Breast epithelium (tissue), 4 donors: Measurements from ENCODE around the gene PRKAA2. TPM values are rescaled to one million over a fixed set of nuclear protein-coding genes. Genes with fewer than 3 reads are reported as not detected.

Experiments used
- DNase-seq, 2 donors: peaks; one replicate each; pipeline ENCODE4 v3.0.0-alpha.2; 2019; ENCODE audit warnings: low spot score in 2 of 2
- H3K27ac ChIP-seq, 2 donors: fragments of 200-600 bp; sonication (generic) in 1 of 2; one replicate each; pipeline ENCODE4 v1.5.1; 2016 to 2019; ENCODE audit warnings: mild to moderate bottlenecking in 1 of 2
- H3K27me3 ChIP-seq, 2 donors: fragments of 200-600 bp; sonication (generic) in 1 of 2; one replicate each; pipeline versions ENCODE4 v1.5.1 to v1.6.0; 2017 to 2019; ENCODE audit warnings: control low read depth in 1 of 2, mild to moderate bottlenecking in 1 of 2
- H3K36me3 ChIP-seq: fragments of 200-600 bp; one replicate; pipeline ENCODE4 v1.5.1; 2019
- H3K4me1 ChIP-seq, 2 donors: fragments of 200-600 bp; sonication (generic); one replicate each; pipeline ENCODE4 v1.5.1; 2016 to 2019; ENCODE audit warnings: control low read depth in 1 of 2
- H3K4me3 ChIP-seq, 3 donors: fragments of 200-600 bp; sonication (generic); 1 replicate in 2 of 3; 2 replicates in 1 of 3; pipeline ENCODE4 v1.5.1; 2016 to 2019; ENCODE audit warnings: mild to moderate bottlenecking in 3 of 3, moderate library complexity in 2 of 3
- H3K9me3 ChIP-seq, 2 donors: fragments of 200-600 bp; sonication (generic) in 1 of 2; one replicate each; pipeline ENCODE4 v1.5.1; 2016 to 2019; ENCODE audit warnings: control low read depth in 1 of 2
- CTCF ChIP-seq, 3 donors: fragments of 450-650 bp; IDR thresholded peaks; one replicate each; pipeline ENCODE4 v1.5.1; 2016 to 2017; ENCODE audit warnings: antibody characterized with exemption in 3 of 3, mild to moderate bottlenecking in 3 of 3, moderate library complexity in 3 of 3
- POLR2A ChIP-seq: fragments of 450-650 bp; IDR thresholded peaks from one replicate; pipeline ENCODE4 v1.6.1; 2016; ENCODE audit warnings: antibody characterized with exemption, mild to moderate bottlenecking, moderate library complexity
- POLR2AphosphoS5 ChIP-seq, 3 donors: sonication (generic); formaldehyde crosslinking; IDR thresholded peaks; one replicate each; pipeline ENCODE4 v1.6.1; 2017; ENCODE audit warnings: antibody characterized with exemption in 3 of 3
- intact Hi-C: fragments of 100-400 bp; cut with DNase I; formaldehyde crosslinking; loops from one replicate; pipeline ENCODE4 v1.15.1; 2023; ENCODE audit warnings: low total_unique reads
- total RNA-seq, 3 donors: library from RNA; depleted of rRNA; stranded (reverse); fragments of >200 nt; gene quantifications; one replicate each; pipeline ENCODE4 v1.1.0, GENCODE V29; 2016

The PRKAA2 gene
- total RNA-seq, 3 donors from 2014 or later: 2.4 to 11.8 (median 6.6) TPM

- no peak for DNase-seq
- no peak overlapping the region for H3K27ac ChIP-seq
- intact Hi-C loops: no loop called here
- no peaks in the 10 kb centered on the region for H3K27me3 ChIP-seq
- H3K36me3 ChIP-seq: no peaks in the 10 kb centered on the region
- TF ChIP-seq CTCF (IDR thresholded peaks at IDR 0.05) (no peak), POLR2A (no peak), POLR2AphosphoS5 (IDR thresholded peaks at IDR 0.05) (no peak)
- no peaks in the 10 kb centered on the region for H3K4me1 ChIP-seq
- H3K4me3 ChIP-seq: no peak overlapping the region
- no peaks in the 10 kb centered on the region for H3K9me3 ChIP-seq
Measured at GRCh38 chr1:56626546-56626945, 18.6 kb upstream of the PRKAA2 start.

- intact Hi-C loops: no loop called here
- H3K4me1 ChIP-seq: no peaks in the 10 kb centered on the region
- H3K4me3 ChIP-seq: no peak overlapping the region
- H3K27me3 ChIP-seq: no peaks in the 10 kb centered on the region
- H3K36me3 ChIP-seq: no peaks in the 10 kb centered on the region
- no peak for DNase-seq
- H3K27ac ChIP-seq: no peak overlapping the region
- no peaks in the 10 kb centered on the region for H3K9me3 ChIP-seq
- TF ChIP-seq POLR2A: no peak
Measured at GRCh38 chr1:56627019-56627635, 18.0 kb upstream of the PRKAA2 start.

GRCh38 chr1:56627636-56628039 is 17.5 kb upstream of the PRKAA2 start:
- intact Hi-C loops: no loop called here

GRCh38 chr1:56630786-56631185 is 14.3 kb upstream of the PRKAA2 start:
- Histone ChIP-seq H3K4me3 (no peak overlapping the region), H3K9me3 (no peaks in the 10 kb centered on the region), H3K36me3 (no peaks in the 10 kb centered on the region), H3K4me1 (no peaks in the 10 kb centered on the region), H3K27ac (no peak overlapping the region), H3K27me3 (no peaks in the 10 kb centered on the region)
- TF ChIP-seq POLR2AphosphoS5 (IDR thresholded peaks at IDR 0.05): no peak
- no peak for TF ChIP-seq CTCF (IDR thresholded peaks at IDR 0.05)
- TF ChIP-seq POLR2A: no peak
- intact Hi-C loops: no loop called here
- no peak for DNase-seq

More at GRCh38 chr1:56627636-56628039, 17.5 kb upstream of the PRKAA2 start:
- Histone ChIP-seq H3K27ac (no peak overlapping the region), H3K27me3 (no peaks in the 10 kb centered on the region), H3K36me3 (no peaks in the 10 kb centered on the region), H3K4me1 (no peaks in the 10 kb centered on the region), H3K9me3 (no peaks in the 10 kb centered on the region), H3K4me3 (no peak overlapping the region)
- DNase-seq: no peak
- TF ChIP-seq CTCF (IDR thresholded peaks at IDR 0.05): no peak
- TF ChIP-seq POLR2AphosphoS5 (IDR thresholded peaks at IDR 0.05): no peak
- TF ChIP-seq POLR2A: no peak

GRCh38 chr1:56631901-56632300 is 13.2 kb upstream of the PRKAA2 start:
- intact Hi-C loops: no loop called here
- no peaks in the 10 kb centered on the region for H3K9me3 ChIP-seq
- TF ChIP-seq CTCF (IDR thresholded peaks at IDR 0.05) (no peak), POLR2AphosphoS5 (IDR thresholded peaks at IDR 0.05) (no peak), POLR2A (no peak)

More at GRCh38 chr1:56631901-56632300, 13.2 kb upstream of the PRKAA2 start:
- Histone ChIP-seq H3K36me3 (no peaks in the 10 kb centered on the region), H3K4me3 (no peak overlapping the region), H3K27ac (no peak overlapping the region), H3K4me1 (no peaks in the 10 kb centered on the region), H3K27me3 (no peaks in the 10 kb centered on the region)
- DNase-seq: no peak
